Dermis microvascular lymphatic vessel endothelial cell (primary cell): ENCODE measurements around the gene DSP. TPM values are rescaled to one million over a fixed set of nuclear protein-coding genes. Genes with fewer than 3 reads are reported as not detected.

ENCODE experiments used
- DNase-seq, 2 donors: peaks; one replicate each; pipeline versions ENCODE4 v3.0.0 to v3.0.0-alpha.2; 2010; ENCODE audit warnings: low read depth in 2 of 2
- total RNA-seq: library from RNA; depleted of rRNA; stranded (reverse); fragments of >200 nt; gene quantifications from 2 replicates; pipeline ENCODE4 v1.2.1, GENCODE V29; 2014

Gene DSP
- total RNA-seq, 1 donor from 2014 or later: 42.4 TPM

DNA sequence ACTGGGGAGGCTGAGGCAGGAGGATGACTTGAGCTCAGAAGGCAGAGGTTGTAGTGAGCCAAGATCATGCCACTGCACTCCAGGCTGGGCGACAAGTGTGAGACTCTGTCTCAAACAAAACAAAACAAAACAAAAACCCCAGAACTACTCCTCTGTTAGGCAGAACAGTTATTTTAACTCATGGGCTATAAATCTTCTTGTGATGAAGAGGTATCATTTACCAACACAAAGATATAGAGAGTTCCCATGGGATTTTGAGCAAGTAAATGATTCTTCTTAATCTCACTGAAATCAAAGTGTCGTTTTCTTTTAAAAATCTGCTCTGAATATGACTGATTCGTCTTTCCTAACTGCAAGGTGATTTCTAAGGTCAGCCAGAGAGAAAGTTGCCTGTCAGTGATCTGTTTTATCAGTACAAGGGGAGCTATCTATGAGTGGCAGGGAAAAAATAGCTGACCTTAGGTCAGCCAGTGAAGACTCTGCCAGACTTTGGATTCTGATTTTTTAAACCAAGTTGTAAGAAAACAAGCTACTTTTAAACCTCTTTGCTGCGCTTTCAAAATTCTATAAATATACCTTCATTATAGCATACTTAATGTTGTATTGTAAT lies 3.8 kb upstream of the DSP start:
- DNase-seq: no peak

DNA sequence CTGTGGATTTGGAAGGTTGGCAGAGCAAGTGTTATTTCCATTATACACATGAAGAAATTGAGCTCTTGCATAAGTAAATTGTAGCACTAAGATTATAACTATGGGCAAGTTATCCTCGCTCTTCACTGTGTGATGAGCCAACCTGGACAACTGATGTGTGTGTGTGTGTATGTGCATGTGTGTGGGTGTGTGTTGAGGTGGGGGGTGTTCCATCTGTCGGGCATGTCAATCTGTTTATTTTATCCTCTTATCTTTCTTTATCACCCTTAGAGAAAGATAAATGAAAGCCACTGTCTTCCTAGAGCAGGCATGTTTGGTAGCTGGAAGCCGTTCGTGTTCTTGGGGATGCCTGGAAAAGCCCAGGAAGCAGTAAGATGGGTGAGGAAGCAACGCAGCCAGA lies 3.0 kb upstream of the DSP start:
- DNase-seq: no peak

DNA sequence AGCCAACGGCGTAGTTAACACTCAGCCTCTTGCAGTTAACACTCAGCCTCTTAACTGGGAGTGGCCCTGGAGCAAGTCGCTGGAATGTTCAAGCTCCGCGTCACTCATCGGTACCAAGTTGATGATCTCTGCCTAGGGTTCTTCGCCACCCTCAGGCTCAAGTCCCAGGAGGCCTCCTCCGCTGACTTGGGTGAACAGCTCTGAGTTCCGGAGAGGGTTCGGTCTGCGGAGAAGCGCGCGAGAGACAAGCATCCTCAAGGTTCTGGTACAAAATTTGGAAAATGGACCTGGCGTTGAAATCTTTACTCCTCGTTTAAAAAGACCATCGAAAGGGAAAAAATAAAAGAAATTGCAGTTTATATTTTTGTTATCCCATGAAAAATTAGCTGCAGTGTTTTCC lies 876 bp upstream of the DSP start:
- DNase-seq: no peak

DNA sequence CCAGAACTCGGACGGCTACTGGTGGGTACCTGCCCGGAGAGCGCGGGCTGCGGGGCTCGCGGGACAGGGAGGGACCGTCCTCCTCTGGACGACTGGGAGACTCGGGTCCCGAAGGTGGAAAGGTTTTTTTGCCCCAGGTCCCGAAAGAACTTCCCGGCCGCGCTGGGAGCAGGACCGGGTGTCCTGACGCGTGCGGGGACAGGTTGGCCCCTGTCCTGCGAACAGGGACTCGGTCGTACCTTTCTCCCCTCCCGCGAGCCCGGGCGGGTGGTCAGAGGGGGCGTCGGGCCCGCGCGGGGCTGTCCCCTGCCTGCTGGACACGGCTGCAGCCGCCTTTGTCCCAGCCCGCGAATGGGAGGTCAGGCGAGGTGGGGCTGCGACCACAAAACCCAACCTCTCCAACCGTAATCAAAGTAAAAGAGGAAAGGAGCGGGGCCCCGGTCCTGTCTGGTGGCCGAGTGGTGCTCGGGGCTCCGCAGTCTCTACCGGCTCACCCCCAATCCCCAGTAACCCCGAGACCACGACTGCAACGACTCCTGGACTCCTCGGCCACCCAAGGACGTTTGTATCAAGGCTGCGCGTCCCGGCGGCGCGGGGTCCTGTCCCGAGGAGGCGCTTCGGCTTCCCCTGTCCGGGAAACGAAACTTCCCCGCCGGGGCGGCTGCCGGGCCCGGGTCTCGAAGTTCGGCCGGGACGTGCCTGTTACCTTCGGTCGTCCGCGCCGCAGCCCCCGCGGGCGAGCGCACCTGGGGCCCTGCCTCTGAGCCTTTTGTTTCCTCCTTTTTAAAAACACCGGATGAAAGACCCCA lies 798 bp downstream of the DSP start:
- peak in 1 of 2 donors; percentile 5 for DNase-seq

DNA sequence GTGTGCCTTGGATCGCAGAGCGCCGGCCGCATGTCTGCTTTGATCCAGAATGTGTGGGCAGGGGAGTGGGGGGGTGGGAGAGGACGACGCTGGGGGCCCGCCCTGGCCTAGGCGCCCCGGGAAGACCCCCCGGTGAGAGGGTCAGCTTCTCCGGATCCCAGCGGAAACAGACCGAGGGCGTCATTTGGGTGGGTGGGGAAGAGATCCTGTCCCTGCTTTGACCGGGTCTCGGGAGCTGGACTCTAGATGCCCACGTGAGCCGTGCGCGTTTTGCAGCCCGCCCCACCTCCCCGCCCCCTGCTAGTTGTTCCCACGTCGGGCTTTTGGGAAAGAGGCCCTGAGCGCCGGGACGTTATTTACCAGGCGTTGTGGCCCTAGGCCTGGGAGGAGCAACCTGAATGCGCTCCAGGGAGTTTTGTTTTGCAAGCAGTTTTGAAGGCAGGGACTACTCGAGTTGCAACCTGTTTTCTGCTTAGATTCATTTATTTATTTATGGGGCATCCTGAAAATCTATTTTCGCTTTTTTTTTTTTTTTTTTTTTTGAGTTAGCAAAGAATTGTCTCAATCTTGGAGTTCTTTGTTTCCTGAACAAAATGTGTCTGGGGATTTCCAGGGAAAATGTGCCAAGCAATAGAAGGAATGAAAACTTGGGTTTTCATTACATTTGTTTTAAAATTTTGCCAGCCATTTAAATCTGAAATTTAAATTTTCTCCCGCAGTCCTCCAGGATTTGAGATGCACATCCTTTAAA lies 1.6 kb downstream of the DSP start:
- DNase-seq: peak; percentile 7 to 56

DNA sequence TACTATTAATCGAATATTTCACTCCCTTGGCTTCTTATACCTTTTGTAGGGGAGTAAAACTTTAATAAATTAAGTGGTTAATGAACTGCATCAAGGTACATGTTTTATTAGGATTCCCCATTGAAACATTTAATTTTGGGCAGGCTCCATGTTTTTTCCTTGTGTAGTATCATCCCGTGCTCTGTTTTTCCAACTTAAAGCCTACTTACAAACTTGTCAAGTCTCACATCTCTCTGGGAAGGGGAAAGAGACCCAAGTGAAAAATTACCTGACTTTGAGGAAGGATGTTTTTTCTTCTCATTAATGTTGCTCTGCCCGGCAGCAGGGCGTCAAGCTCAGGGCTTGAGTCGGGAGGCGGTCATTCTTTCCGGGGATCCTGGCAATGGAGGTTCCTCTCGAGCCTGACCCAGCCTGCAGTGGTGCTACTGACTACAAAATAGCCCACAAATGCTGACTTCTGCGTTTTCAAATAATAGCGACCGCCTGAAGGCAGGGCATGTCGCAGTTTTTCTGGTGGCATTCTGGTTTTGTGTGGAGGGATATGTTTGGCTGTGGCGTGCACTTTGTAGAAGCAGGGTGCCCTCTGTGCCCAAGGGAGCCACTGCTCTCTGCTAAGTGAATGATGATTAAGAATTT lies 2.4 kb downstream of the DSP start:
- no peak for DNase-seq

DNA sequence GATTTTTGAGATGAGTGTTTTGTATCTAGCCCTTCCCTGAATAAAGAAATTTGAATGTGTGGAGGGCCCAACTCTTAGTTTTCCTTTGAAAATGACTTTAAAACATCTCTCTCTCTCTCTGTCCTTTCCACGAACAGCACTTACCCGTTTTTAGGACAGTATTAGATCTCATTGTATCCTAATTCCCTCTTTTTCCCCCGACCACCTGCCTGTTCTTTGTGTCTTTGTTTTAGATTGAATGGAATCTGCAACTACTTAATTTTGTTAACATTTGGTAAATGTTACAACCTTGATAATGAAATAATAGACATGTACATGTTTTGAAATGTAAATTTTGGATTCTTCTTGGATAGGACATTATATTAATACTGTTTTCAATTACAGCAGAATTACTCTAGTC lies 3.1 kb downstream of the DSP start:
- DNase-seq: no peak

DNA sequence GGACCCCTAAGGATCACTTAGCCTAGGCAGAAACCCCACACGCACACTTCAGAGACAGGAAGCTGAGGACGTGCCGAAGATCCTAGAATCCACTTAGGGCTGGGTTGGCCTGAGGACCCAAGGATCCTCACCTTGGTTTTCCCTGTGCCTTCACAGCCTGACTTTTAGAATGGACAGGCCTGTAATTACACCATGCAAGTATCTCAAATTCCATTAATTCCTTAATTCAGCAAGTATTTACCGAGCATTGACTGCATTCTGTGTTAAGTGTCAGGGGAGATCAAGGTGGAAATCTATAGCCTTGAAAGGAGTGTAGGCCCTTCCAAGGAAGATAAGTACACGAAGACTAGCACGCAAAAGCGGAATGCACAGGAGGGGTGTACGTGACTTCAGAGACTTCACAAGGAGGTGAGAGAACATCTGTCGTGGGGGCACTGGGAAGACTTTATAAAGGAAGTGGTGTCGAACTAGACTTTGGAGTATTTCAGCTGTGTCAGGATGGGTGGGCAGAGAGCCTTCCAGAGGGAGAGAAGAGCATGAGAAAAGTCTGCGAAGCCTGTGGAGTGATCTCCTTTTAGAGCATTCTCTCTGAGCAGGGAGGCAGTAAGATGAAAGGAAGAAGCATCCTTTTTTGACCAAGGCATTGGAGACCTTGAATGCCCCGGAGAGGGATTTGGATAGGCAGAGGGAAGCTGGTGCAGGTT lies 4.0 kb downstream of the DSP start:
- DNase-seq: no peak

DNA sequence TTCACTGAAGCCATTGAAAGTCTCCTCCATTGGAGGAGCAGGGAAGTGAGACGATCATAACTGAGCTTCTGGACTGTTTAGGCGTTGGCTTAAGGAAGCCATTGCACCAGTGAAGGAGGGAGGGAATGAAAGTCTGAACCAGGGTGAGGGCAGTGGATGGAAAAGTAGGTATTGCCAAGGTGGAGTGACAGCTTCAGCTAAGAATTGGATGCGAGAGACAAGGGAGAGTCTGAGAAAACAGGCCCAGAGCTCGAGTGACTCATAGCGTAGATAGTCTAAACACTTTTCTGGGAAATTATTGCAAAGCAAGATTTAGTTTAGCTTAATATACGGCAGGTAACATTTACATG lies 4.5 kb downstream of the DSP start:
- no peak for DNase-seq

DNA sequence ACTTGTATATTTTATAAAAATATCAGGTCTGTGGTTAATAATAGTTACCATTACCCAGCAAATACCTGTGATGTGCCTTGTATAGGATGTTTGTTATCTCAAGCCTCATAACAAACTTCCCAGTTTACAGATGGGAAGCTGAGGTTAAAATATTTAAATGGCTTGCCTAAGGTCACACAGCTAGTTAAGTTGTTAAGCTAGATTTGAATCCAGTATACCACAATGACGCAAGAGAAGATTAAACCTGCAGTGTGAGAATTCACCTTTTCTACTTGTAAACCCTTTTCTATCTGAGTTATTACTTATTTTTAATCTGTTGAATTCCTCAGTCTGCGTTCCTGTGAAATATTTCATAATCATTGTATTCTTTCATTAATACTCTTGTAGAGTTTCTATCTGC lies 4.9 kb downstream of the DSP start:
- no peak for DNase-seq

DNA sequence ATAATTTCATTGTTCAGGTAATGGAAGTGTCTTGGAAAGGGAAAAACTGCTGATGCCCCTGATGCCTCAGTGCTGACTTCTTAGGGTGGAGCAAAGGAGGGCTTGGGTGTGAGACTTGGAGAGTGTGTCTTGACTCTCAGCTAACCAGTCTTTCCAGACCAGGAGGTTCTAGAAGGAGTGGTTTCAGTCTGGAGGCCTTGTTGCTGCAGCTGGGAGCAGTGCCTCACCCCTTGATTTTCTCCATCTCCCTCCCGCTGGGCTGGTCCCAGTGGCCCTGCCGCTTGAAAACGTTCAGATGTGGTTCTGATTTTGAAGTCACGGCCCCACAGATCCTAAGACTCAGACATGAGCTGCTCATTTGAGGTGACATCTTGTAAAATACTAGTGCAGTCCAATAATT lies 5.4 kb downstream of the DSP start:
- no peak for DNase-seq

DNA sequence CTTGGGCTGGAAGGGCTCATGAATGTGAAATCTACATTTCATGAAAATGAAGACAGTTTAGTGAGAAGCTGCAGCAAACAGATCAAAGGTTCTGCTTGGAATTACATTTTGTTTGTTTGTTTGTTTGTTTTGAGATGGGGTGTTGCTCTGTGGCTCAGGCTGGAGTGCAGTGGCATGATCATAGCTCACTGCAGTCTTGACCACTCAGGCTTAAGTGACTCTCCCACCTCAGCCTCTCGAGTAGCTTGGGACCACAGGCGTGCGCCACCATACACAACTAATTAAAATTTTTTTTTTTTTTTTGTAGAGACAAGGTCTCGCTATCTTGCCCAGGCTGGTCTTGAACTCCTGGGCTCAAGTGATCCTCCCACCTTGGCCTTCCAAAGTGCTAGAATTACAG lies 5.8 kb downstream of the DSP start:
- no peak for DNase-seq

DNA sequence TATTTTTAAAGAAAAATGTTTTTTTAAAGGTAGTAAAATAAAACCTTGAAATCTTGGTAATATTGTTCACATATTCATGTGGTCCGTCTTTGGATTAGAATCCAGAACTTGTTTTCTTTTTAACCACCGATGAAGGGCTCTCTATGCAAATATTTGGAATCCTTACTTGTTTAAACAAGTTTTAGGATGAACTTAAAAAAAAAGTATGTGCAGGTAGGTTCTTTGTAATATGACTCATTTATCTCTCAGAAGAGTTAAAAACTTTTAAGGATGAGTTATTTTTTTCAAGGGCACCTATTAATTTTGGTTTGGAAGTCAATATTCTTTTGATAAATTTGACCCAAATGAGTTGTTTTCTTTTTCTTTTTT lies 8.9 kb downstream of the DSP start:
- DNase-seq: no peak

DNA sequence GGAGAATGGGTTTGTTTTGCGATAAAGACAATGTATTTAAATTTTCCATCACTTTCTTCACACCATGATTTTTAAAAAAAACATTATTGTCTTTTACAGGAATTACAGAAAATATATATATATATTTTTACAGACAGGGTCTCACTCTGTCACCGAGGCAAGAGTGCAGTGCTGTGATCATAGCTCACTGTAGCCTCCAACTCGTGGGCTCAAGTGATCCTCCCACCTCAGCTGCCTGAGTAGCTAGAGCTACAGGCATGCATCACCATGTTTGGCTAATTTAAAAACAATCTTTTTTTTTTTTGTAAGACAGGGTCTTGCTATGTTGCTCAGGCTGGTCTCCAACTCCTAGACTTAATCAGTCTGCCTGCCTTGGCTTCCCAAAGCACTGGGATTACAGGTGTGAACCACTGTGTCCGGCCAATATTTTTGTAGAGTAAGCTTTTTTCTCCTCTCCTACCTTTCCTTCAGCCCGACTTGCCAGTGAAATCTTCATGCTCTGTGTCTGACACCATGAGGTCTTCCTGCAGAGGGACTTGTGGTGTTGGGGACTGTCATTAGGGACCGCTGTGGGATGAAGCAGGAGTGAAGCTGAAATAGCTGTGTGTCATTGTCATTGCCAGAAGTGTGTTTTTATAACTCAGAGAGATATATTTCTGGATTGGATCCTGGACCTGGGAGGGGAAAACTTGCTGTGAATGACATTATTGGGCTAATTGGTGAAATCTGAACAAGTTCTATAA lies 13.2 kb downstream of the DSP start:
- no peak for DNase-seq

DNA sequence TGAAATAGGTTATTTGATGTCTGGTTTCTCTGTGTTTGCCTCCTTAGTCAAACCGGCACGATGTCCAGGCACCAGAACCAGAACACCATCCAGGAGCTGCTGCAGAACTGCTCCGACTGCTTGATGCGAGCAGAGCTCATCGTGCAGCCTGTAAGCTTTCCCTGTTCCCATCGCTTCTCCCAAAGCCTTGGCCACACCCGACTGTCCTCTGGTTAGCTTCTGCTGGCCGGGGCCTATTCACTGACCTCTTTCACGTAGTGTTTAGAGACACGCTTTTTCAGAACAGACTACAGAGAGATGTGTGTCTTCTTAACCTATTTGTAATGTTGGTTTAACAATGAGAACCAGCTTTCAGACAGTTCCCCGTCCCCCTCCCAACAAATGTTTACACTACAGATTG lies 14.2 kb downstream of the DSP start:
- no peak for DNase-seq

DNA sequence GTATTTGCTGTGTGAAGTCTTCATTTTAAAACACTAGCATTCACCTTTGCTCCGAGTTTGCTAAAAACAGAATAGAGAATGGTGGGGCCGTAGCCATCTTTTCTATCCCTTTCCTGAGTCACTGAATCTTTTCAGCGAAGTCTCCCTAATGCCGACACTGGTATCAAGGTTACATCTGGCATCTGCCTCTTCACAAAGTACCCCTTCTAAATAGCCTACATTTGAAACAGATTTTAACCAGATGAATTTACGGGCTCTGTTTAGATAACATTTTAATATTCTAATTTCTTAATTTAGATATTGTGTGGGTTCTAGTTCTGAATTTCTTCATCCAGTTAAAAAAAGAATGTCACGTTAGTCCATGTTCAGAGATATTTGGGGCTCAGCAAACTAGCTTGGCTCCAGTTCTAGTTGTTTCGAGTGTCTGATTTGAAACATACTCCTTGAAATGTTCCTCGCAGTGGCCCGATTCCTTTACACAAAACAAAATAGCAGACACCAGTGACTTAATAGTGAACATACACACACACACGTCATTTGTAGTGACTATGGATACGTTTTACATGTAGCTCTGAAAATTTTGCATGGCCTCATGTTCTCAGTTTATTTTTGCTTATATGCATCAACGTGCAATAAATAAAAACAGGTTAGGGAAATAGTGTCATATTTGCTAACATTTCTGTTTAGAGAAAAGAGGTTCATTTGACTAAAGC lies 15.1 kb downstream of the DSP start:
- DNase-seq: no peak

DNA sequence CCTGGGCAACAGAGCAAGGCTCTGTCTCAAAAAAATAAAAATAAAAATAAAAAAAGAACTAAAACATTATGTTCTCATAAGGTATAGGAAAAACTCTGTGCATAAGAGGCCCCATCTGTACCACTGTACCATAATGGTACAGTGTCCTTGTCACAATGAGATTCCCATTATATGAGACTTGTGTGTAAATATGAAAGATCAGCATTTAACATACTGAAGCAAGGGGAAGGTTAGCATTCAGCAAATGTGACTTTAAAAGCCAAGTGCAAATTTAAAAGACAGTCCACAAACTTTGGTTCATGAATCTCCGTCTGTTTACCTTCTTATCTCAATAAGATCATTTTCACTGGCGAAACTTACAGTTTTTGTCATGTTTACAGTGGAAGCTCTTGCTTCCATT lies 16.2 kb downstream of the DSP start:
- DNase-seq: no peak

DNA sequence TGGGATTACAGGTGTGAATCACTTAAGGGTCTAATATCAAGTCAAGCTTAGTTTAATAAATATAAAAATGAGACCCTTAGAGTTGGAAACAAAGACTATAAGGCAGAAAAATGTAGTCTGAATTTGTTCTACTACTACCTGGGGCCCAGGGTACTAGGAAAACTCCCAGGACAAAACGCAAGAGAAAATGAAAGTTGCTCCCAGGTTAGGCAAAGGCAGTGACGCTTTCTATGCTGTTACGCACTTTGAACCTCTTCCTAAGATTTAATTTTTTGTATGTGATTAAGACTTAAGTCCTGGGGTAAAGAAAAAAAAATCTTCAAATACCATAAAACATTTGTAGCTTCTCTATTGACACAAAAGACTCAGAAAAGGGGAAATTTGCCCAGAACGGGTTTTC lies 17.3 kb downstream of the DSP start:
- DNase-seq: no peak

DNA sequence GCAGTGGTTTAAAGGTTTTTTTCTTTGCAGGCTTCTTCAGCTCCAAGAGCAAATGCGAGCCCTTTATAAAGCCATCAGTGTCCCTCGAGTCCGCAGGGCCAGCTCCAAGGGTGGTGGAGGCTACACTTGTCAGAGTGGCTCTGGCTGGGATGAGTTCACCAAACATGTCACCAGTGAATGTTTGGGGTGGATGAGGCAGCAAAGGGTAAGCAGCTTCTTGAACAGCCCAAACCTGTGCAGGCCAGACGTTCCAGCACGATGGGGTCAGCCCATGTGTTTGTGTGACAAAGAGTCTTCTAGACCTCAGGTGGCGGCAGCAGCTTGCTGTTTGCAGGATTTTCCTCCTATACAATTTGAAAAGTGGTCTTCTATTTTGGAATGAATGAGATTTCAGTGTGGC lies 17.7 kb downstream of the DSP start:
- DNase-seq: no peak

DNA sequence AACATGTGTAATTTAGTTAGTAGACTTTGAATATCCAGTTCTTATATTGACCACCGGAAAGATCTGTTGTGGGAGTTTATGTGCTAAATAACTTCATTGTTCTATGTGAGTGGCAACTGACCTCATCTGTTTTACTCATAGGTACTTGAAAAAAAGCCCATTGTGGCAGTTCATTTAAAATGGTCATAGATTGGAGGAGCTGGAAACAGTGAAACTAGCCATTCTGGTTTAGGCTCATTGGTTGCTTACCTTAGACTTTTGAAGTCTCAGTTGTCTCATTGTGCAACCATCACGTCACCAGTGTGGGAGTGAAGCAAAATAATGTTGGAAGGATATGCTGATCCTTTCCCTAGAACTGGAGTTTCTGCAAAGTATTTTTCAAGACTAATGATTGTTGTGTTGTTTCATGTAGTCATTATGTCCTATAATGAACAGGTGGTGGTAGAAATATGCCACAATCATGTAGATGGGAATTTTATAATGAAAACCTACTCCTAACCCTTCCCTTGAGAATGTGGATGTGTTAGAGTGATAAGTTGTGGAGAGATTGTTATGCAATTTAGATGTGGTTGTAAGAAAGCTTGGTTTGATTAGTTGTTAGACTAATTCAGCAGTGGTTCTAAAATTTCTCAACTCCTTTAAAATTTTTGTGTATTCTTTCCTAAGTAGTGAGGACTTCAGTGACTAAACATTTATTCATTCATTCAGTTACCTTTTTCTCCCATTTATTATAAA lies 18.3 kb downstream of the DSP start:
- no peak for DNase-seq
